GM12892 (cell line): ENCODE results near the gene NLRC5.

ENCODE experiments used
- POLR2A ChIP-seq: IDR thresholded peaks from 2 replicates; pipeline ENCODE4 v1.6.1; 2011; ENCODE audit warnings: low read depth, low read length, control low read depth
- POLR2AphosphoS5 ChIP-seq: IDR thresholded peaks from 2 replicates; pipeline ENCODE4 v1.6.1; 2011; ENCODE audit warnings: low read depth, low read length, control low read depth
- TAF1 ChIP-seq: IDR thresholded peaks from 2 replicates; pipeline ENCODE4 v1.6.1; 2011; ENCODE audit warnings: low read depth, mild to moderate bottlenecking, control low read depth, low read length, borderline replicate concordance

GRCh38 chr16:57007050-57007449, 17.7 kb downstream of the NLRC5 start:
- TF ChIP-seq POLR2AphosphoS5 = no peak
- TF ChIP-seq POLR2A = no peak
- TF ChIP-seq TAF1 = no peak
